ENCODE measurements around the gene STAC3.

DNA sequence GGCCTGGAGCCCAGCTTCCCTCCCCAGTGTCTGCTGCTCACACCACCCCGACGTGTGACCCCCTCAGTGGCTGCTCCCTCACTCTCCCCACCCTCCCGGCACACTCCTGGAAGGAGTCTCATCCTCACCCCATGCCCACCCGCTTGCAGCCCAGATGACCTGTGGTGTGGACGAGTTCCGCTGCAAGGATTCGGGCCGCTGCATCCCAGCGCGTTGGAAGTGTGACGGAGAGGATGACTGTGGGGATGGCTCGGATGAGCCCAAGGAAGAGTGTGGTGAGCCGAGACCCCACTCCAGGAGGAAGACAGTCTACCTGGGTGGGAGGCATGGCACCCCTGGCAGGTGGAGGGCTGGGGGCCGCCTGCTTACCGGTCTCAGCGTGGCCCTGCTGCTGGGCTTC, 49.4 kb downstream of the STAC3 start:
- TF ChIP-seq POLR2A (IDR thresholded peaks at IDR 0.05; ENCODE audit: low read depth, low read length), result no peak
- TF ChIP-seq POLR2AphosphoS5 (IDR thresholded peaks at IDR 0.05; ENCODE audit: low read depth, low read length), result no peak
- TF ChIP-seq SPI1 (IDR thresholded peaks at IDR 0.05; ENCODE audit: low read depth, low read length), result no peak
- TF ChIP-seq TAF1 (IDR thresholded peaks at IDR 0.05; ENCODE audit: low read depth, low read length), result no peak
